T-helper 9 cell (primary cell): ENCODE measurements around the gene NIM1K.
"Not testable (repeated sequence)": the region's sequence is repeated elsewhere in the genome, so short reads cannot be mapped to it uniquely, and the experiment has no call there.

Experiments used
- DNase-seq: peaks from one replicate; pipeline ENCODE4 v3.0.0-alpha.2; 2020

The NIM1K gene

DNA sequence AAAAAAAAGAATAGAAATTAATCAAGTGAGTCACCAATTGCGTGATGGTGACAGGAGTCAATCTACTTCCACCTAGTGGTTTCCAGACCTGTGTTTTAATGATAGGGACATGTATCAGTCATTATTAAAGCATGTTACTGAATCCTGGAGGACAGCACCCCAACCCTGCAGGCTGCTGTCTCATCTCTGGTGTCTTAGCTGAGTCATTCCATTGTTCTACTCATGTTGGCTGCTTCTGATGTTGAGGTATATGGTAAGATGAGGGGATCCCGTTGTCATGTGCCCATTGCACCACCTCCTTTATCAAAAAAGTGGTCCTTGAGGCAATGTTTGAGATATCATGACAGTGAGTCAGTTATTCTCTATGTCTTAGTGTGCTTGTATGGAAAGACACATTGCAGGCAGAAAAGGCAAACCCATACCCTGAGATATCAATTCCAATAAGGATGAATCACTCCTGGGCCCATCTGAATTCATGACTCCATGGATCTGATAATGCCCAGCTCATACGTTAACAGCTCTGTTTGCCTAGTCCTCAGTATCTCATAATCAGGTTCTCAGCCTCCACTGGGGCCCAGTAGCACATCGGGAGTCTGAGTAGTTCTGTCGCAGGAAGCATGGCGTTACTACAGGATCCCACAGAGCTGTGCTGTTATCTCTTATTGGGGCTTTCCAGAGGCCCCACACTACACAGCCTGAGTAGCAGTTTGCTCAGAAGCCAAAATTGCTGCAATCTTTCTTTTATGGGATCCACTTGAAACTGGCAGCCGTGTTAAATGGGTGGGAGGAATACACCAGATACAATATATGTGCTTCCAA lies 90.0 kb downstream of the NIM1K start:
- no peak for DNase-seq

DNA sequence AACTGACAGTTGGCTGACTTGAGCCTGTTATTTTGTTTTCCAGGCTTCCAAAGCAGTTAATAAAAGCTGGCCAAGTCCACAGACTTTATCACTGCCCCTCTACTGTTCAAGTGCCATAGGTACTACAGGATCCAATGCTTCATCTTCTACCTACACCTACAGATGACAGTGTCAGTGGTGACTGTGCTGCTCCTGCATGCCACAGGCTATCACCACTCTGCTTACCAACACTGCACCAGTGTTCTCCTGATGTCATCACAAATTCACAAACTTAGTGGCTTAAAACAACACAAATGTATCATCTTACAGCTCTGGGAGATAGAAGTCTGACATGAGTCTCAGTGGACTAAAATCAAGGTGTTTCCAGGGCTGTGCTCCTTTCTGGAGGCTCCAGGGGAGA lies 94.6 kb downstream of the NIM1K start:
- no peak for DNase-seq

DNA sequence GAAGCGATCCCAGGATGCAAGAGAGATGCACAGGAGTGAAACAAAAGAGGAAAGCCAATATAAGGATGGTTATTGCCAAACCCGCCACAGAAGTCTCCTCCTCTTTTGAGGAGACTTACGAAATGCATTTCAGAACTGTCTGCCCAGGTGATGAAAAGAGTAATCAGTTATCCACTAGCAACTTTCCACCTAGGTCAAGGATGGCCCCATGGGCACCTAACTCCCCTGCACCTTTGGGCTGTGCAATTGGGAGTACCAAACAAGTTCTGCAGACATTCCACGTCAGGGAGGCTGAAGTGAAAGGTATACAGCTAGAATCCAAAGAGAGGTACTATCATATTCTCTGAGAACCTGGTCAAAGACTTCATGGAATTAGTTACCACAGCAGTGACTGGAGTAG lies 95.5 kb downstream of the NIM1K start:
- DNase-seq, result no peak

DNA sequence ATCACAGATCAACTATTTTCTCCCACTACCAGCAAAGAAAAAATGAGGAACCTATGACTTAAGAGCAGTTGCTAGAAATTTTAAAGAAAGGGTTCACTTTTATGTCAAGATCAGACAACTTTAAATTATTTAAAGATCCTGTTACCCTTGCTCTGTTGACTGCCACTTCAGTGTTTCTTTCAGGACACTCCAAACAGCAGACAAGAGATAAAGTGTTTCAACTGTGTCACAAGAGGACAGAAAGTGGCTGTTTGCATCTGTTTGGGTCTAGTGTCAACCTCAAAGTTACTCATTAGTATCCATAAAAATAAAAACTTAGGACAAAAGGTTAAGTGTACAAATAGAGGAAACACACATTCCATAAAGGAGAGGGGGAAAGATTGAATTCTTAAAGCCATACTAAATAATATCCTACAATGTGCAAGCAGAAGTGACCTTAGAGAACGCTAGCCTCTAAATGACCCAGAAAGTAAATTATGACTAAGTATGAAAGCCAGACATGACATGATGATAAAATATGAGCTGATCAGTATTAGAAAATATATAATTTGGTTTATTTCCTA lies 96.3 kb downstream of the NIM1K start:
- DNase-seq, result no peak

DNA sequence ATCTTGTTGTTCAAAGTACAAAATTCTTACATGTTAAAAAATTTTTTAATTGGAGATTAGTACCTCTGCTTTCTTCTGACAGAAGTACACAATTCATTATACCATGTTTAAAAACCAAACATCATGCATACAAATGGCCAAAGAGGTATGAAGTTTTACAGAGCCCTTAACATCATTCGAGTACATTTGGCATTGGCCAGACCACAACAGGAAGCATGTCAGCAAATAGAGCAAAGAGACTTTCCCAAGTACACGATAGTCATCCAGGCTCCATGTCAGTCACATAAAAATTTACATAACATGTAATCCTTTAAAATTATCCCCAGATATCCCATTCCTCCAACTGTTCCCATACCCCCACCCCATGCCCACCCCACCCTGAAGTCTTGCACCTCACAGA lies 98.7 kb downstream of the NIM1K start:
- no peak for DNase-seq

DNA sequence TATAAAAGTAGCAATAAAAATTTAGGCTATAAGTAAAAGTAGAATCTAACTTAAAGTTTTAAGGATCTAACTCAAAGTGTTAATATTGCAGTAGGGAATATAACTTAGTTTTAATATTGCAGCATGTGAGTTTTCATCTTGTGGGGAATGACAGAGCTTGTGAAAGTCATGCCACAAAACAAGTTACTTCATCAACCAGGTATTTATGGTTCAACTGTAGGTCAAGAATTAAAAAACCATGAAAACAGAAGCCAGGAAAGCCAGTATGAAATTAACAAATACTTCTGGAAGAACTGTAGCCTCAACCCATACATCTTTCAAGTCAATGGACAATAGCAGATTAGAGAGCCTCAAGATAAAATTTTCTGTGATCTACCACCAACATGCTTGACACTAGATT lies 102.2 kb downstream of the NIM1K start:
- DNase-seq, result no peak

DNA sequence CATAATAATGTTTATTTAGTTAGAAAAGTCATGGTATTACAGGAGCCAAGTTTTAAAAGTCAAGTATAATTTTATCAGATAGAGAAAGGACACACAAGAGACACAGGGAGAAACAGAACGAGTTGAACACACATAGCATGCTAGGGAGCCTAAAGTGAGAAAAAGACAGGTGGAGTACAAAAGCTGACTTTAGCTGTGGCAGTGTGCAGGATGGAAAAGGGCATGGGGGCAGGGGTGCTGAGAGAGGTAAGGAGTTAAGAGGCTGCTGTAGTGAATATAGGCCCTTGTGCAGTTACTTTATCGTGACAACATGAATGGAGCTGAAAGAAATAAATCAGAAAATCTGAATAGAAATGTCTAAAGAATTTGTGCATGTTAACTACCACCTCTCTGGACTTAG lies 103.2 kb downstream of the NIM1K start:
- DNase-seq, result no peak

DNA sequence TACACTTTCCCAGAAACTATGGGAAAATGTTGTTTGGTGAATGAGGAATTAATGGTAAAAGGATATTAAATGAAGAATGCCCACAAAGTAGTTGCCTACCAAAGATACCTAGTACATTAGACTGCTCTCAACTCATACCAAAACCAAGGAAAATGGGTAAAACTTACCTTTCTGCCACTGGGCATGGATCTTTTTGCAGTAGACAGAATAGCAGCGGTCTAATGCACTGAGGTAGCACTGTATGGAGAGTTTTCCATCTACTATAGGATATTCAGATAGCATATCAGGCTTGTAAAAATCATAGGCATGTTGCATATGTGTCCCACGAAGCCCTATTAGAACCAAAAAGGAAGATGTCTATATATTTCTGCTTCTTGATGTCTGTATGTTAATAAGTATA lies 104.8 kb downstream of the NIM1K start:
- DNase-seq, result no peak

DNA sequence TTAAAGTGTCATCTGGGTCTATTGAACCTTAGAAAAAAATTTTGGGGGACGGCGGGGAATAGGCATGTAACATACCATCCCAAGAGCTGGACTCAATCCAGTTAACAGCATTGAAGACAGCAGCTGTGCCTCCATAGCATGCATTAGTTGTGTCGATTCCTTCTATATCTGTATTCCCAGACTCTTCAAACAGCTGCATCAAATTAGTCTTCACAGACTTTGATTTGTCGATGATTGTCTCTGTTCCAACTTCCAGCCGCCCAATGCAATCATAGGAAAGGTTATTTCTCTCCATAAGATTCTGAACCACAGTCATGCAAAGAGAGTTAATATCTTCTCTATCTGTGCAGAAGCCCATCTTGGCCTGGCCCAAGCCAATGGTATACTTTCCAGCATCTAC lies 106.4 kb downstream of the NIM1K start:
- no peak for DNase-seq

DNA sequence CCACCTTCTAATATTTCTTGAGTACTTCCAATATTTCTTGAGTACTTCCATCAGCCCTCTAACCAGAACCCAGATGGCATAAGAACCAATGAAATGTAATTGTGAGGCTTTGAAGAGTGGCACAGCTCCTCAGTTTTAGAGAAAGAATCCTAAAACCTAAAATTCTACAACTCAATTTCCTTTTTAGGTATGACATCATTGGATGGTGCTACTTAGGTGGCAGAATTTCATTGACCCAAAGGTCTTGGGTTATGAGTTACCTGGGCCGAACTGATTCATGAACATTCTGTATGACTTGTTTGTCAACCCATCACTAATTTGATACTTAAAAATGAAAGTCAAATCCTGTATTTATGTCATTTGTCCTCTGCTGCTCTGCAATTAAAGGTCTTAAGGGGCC lies 108.1 kb downstream of the NIM1K start:
- no peak for DNase-seq

DNA sequence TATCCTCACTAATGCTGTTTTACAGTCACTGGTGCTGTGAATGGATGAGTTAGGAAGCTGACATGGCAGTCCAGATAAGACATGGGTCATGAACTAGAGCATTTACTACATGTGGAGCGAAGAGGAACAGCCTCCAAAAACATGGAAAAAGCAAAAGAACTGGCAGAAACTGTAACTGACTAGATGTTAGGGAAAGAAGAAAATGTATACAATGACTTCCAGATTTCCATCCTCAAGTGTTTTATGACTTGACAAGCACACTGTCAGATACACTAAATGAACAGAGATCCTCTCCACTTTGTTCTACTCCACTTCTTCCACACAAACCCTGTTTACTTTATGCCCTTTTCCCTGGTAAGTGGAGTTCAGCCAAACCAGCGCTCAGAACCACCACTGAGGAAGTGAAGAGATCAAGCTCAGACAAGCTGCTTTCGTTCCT lies 109.6 kb downstream of the NIM1K start:
- DNase-seq, result no peak

DNA sequence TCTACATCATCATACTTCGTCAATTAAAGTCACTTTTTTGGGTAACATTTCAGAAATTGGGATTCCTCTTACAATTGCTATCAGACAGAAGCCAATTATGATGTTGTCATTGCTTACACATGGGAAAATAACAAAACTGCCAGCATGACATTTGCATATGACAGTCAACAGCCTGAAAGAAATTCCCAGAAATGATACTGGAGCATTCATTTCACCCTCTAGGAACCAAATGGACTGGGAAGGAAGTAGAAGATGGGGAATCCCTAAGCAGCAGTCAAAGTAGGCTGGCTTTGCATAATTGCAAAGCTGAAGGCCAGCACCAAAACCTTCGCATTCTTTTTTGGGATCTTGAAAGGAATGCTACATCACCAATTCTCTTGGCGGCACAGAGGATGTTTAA lies 110.5 kb downstream of the NIM1K start:
- no peak for DNase-seq

DNA sequence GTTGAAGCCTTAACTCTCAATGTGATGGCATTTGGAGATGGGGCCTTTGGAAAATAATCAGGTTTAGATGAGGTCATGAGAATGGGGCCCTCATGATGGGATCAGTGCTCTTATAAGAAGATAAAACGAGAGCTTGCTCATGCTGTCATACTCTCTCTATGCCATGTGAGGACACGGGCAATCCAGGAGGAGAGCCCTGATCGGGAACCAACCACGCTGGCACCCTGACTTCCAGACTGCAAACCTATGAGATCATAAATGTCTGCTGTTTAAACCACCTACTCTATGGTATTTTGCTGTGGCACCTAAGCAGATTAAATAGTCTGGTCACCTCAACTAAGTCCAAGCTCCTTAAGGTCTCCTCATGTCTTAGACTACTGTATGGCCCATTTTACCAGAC lies 111.2 kb downstream of the NIM1K start:
- no peak for DNase-seq

DNA sequence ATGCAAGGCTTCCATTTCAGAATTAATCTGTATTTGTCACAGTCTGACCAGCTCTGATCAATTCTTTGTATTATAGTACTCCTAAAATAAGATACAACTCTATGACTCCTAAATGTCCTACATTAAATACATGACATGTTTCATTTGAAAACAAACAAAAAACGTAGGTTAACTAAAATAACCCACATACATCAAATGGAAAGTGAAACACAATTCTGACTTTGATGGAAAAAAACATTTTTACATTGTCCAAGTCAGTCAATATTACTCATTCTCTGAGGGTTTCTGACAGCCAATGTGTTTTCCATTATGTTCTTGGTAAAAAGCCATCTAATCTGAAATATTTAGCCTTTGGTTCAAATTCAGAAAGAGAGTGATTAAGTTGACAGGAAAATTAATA lies 112.5 kb downstream of the NIM1K start:
- DNase-seq, result no peak

DNA sequence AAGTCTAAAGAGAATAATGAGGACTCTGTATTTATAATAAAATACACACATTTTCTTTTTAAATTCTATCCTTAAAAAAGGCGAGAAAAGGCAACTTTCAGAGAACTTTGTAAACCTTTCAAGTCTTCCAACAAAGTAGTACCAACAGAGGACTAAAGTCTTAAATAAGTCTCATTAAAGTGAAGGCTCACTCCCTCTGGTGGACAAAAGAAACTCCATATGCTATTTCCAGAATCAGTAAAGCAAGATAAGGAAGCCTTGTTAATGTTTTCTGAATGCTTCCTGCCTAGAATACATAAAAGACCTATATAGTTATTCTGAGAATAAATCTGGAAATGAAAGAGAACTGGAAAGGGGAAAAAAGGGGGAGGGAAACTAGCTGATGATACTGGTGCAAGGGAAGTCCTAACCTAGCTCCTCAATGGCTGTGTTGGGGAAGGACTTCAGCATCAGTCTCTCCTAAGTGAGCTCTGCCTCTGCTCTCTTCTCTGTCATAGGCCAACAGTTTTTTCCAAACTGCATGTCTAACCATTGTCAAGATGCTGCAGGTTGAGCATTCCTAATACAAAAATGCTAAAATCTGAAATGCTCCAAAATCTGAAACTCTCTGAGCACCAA lies 114.0 kb downstream of the NIM1K start:
- DNase-seq, result no peak

DNA sequence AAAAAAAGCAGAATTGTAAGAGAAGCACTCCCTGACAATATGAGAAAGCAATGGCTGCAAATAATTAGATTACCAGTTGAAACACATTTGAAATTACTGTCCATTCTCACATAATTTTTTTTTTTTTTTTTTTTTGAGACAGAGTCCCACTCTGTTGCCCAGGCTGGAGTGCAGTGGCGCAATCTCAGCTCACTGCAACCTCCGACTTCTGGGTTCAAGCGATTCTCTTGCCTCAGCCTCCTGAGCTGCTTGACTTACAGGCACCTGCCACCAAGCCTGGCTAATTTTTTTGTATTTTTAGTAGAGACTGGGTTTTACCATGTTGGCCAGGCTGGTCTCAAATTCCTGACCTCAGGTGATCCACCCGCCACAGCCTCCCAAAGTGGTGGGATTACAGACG lies 114.9 kb downstream of the NIM1K start:
- not testable (repeated sequence) for DNase-seq

DNA sequence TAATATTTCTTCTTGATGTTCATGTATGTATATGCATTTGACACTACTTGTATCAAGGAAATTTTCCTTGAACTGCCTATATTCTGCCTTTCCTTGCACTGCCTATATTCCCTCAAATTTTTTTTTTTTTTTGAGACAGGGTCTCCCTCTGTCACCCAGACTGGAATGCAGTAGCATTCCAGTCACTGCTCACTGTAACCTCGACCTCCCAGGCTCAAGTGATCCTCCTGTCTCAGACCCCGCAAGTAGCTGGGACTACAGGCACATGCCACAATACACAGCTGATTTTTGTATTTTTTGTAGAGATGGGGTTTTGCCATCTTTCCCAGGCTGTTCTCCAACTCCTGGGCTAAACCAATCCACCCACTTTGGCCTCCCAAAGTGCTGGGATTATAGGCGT lies 117.1 kb downstream of the NIM1K start:
- no peak for DNase-seq

DNA sequence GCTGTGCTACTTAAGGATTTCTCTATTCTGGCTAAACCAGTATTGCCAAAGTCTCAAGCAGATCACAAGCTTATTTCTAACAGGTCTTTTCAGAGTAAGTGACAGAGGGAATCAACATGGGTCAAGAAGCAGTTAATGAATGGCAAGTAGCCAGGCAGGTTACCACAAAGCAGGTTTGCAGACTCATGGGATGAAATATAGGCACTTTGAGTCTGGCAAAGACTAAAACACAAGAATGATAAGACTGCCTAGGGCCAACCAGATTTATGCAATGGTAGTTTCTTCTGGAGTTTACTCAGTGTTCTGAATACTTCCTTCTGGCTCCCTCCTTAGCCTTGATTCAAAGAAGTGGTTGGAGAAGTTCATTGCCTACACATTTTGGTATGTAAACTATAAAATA lies 117.6 kb downstream of the NIM1K start:
- no peak for DNase-seq

DNA sequence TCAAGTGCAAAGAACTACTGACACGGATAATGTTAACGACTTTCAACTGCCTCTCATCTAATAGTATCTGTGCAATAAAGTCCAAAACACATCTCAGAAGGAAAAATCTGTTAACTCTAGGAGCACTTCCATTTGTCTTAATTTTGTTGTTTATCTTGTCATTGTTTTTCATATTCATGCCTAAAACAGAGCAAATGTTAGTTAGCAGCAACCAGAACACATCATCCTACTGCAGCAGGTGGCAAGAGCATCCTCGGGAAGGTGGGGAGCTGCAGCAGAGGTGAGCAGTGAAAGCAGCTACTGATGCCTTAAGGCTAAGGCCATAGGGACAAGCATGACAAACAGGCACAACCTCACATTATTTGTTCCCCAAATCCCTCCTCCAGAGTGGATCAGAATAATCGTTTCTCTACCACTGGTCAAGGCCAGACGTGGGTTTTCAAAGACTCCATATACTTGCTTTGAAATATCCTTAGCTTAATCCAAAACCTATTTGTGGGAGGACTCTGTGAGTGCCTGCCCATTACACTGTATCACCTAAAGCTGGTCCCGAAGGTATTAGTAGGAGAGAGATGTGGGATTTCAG lies 120.1 kb downstream of the NIM1K start:
- DNase-seq, result no peak

DNA sequence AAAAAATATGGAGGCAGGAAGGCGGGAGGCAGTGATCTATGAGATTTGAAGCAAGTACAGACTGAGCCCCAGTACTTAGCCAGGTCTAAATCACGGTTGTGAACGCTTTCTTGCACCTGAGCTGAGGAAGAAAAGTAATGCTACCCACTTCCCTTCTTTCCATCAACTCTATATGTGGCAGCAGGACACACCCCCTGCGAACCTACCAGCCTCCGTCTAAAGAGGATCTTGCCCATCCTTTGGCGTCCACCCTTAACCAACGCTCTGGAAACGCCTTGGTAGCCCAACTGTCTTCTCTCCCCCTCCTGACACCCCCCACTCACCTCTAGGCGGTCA lies 120.6 kb downstream of the NIM1K start:
- no peak for DNase-seq

DNA sequence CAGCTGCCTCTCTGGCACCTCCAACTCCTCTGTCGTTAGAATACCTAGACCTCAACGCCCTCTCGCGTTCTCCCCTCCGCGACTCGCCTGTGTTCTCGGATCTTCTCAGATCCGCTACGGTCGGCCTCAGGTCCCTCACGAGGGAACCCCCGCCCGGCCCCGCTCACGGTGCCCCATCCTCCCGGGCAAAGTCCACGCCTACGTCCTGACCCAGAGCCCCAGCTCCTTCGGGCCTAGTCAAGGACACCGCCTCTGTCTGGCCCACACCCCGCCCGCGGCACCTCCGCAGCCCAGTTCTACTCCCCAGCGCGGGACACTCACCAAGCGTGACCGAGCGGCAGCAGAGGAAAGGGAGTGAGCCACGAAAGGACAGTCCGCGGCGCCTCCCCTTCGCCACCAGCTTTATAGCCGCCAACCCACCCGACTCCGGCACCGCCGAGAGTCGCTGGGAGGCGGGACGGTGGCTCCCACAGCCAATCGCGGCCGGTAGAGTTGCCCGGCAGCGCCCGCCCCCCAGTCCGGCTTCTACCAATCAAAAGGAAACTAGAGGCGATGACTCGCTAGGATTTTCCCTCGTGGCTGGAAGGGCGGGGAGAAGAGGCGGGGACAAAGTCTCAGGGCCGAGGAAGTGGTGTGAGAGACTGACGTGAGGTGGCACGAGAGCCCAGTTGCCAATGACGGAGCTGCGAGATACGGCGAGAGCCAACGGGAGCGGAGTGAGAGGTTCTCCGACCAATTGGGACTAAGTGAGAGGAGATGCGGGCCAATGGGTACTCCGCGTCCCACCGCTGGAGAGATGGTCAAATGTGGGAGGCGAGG lies 121.2 kb downstream of the NIM1K start, which contains the start of gene HMGCS1:
HMGCS1 (minus strand) TSS at position 378 of the 819 bp plus-strand sequence. CDS start 14,447 bp downstream, outside the sequence.
- DNase-seq, result peak; percentile 94

DNA sequence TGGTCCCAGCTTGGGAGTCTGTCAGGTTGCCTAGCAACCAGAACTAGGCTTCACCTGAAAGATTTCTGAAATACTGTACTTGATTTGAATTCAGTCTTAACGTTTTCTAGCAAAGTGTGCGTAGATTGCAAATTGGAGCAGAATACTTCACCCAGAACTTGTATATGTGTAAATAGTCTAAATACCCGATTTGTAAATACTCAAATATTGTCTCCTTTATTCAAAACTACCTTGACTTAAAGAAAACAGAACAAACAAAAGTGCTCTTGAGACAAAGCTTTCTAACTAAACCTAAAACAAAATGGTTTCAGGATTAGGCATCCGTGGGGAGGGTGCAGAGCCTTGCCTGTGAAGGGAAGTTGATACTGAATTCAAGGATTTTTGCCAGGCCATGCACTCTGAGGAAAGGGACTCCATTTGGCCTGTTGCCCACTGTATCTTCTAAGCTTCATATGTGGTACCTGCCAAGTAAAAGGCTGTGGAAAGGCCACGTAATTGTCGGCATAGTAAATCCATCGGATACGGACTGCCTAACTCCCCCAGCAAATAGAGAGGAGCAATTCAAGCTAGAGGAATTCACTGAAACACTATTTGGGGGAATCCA lies 121.9 kb downstream of the NIM1K start:
- no peak for DNase-seq

DNA sequence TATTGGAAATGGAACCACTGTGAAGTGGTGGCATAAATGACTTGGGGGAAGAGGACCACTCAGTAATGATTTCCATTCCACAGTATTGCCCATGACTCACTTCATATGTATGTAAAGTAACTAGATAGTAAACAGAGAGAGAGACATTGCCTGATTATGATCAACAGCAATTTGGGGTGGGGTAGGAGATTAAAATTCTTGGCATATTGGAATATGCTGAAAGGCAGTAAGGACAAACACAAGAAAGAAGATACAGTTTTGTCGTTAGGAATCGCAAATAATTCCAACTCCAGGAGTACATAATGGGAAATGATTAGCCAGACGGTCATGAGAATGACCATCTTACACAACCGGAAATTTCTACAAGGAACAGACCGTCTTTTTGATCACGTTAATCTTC lies 122.7 kb downstream of the NIM1K start:
- DNase-seq, result no peak
